Measurements from ENCODE around the gene KLHDC10.

- TF ChIP-seq, protein P1, sequence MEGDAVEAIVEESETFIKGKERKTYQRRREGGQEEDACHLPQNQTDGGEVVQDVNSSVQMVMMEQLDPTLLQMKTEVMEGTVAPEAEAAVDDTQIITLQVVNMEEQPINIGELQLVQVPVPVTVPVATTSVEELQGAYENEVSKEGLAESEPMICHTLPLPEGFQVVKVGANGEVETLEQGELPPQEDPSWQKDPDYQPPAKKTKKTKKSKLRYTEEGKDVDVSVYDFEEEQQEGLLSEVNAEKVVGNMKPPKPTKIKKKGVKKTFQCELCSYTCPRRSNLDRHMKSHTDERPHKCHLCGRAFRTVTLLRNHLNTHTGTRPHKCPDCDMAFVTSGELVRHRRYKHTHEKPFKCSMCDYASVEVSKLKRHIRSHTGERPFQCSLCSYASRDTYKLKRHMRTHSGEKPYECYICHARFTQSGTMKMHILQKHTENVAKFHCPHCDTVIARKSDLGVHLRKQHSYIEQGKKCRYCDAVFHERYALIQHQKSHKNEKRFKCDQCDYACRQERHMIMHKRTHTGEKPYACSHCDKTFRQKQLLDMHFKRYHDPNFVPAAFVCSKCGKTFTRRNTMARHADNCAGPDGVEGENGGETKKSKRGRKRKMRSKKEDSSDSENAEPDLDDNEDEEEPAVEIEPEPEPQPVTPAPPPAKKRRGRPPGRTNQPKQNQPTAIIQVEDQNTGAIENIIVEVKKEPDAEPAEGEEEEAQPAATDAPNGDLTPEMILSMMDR (IDR thresholded peaks at IDR 0.05; ENCODE audit: low read depth, low read length, poor library complexity, severe bottlenecking), result no peak
- TF ChIP-seq EZH2phosphoT487 (IDR thresholded peaks at IDR 0.05; ENCODE audit: borderline replicate concordance, low read length), result no peak
These were observed 22.3 kb downstream of the KLHDC10 start for GRCh38 chr7:130092598-130092997.
